Sigmoid colon (tissue), 4 donors: ENCODE measurements around the gene DNMT3B.

Experiments used
- EP300 ChIP-seq, 4 donors: sonication (generic); formaldehyde crosslinking; IDR thresholded peaks; one replicate each; pipeline ENCODE4 v1.6.1; 2017; ENCODE audit warnings: antibody characterized with exemption in 4 of 4
- TF ChIP-seq, protein P1 (sequence below), 4 experiments: fragments of 450-650 bp in 3 of 4; fragments of 200-600 bp in 1 of 4; IDR thresholded peaks; one replicate each; pipeline ENCODE4 v1.5.1; 2016 to 2019; ENCODE audit warnings: antibody characterized with exemption in 4 of 4, mild to moderate bottlenecking in 3 of 4, moderate library complexity in 2 of 4

DNA sequence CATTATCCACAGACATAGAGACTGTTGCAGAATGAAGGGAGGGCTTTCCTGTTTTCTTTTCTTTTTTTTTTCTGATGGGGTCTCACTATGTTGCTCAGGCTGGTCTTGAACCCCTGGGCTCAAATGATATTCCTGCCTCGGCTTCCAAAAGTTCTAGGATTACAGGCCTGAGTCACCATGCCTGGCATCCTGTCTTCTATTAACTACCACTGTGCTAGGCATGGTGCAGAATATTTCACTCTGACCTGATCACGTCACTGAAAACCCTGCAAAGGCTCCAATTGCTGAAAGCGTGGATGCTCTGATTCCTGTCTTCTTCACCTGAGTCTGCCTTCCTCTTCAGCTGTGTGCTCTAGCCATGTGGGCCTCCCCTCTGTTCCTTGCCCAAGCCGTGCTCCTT is 8.5 kb upstream of the DNMT3B start:
- TF ChIP-seq EP300 (IDR thresholded peaks at IDR 0.05) = no peak
- TF ChIP-seq, protein P1, sequence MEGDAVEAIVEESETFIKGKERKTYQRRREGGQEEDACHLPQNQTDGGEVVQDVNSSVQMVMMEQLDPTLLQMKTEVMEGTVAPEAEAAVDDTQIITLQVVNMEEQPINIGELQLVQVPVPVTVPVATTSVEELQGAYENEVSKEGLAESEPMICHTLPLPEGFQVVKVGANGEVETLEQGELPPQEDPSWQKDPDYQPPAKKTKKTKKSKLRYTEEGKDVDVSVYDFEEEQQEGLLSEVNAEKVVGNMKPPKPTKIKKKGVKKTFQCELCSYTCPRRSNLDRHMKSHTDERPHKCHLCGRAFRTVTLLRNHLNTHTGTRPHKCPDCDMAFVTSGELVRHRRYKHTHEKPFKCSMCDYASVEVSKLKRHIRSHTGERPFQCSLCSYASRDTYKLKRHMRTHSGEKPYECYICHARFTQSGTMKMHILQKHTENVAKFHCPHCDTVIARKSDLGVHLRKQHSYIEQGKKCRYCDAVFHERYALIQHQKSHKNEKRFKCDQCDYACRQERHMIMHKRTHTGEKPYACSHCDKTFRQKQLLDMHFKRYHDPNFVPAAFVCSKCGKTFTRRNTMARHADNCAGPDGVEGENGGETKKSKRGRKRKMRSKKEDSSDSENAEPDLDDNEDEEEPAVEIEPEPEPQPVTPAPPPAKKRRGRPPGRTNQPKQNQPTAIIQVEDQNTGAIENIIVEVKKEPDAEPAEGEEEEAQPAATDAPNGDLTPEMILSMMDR (IDR thresholded peaks at IDR 0.05) = no peak
